OCI-LY3 (cell line): ENCODE data around the gene ATXN7L2.

Experiments
- H2AFZ ChIP-seq: fragments of 200-600, 300-600 bp; shearing (Covaris generic); 2 replicates; pipeline ENCODE4 v1.6.0; 2014; ENCODE audit warnings: antibody characterized with exemption, low read depth, low read length
- H3K27ac ChIP-seq: fragments of 200-600, 300-600 bp; sonication (generic); 2 replicates; pipeline ENCODE4 v1.5.1; 2014; ENCODE audit warnings: mild to moderate bottlenecking, low read length, moderate library complexity, mixed read lengths
- H3K27me3 ChIP-seq: fragments of 200-600, 300-600 bp; sonication (generic); 2 replicates; pipeline ENCODE4 v1.6.1; 2014; ENCODE audit warnings: low read depth, low read length, mixed read lengths
- H3K36me3 ChIP-seq: fragments of 200-600, 300-600 bp; sonication (generic); replicated peaks from 2 replicates; pipeline ENCODE3; 2014; ENCODE audit warnings: low read depth, low read length, mixed read lengths
- H3K4me1 ChIP-seq: fragments of 300-600, 200-600 bp; sonication (generic); 2 replicates; pipeline ENCODE4 v1.6.1; 2014; ENCODE audit warnings: low read length, mixed read lengths
- H3K4me2 ChIP-seq: fragments of 200-600, 300-600 bp; sonication (generic); 2 replicates; pipeline ENCODE4 v1.6.1; 2014; ENCODE audit warnings: low read length, mixed read lengths
- H3K4me3 ChIP-seq: fragments of 300-600, 200-600 bp; sonication (generic); 2 replicates; pipeline ENCODE4 v1.5.1; 2014; ENCODE audit warnings: antibody characterized with exemption, mild to moderate bottlenecking, low read length, moderate library complexity
- H3K79me2 ChIP-seq: fragments of 300-600, 200-600 bp; shearing (Covaris generic); 2 replicates; pipeline ENCODE4 v1.6.1; 2014; ENCODE audit warnings: mild to moderate bottlenecking, low read length, mixed read lengths
- H3K9ac ChIP-seq: fragments of 300-600, 200-600 bp; shearing (Covaris generic); 2 replicates; pipeline ENCODE4 v1.6.0; 2014; ENCODE audit warnings: mild to moderate bottlenecking, low read length, moderate library complexity
- H3K9me3 ChIP-seq: fragments of 200-600, 300-600 bp; shearing (Covaris generic); 2 replicates; pipeline ENCODE4 v1.6.1; 2014; ENCODE audit warnings: low read length, mixed read lengths; ENCODE audit not compliant: insufficient read depth
- H4K20me1 ChIP-seq: fragments of 200-600, 300-600 bp; sonication (generic); 2 replicates; pipeline ENCODE4 v1.6.1; 2016; ENCODE audit warnings: low read length, mixed read lengths; ENCODE audit not compliant: insufficient read depth
- CTCF ChIP-seq: fragments of 200-600, 300-600 bp; sonication (generic); IDR thresholded peaks from 2 replicates; pipeline ENCODE4 v1.5.1; 2014; ENCODE audit warnings: antibody characterized with exemption, low read length, low read depth
- EZH2phosphoT487 ChIP-seq: fragments of 200-600 bp; shearing (Covaris generic); IDR thresholded peaks from 2 replicates; pipeline ENCODE4 v1.6.1; 2018; ENCODE audit warnings: antibody characterized with exemption, mixed run types, low read depth

Gene ATXN7L2

DNA sequence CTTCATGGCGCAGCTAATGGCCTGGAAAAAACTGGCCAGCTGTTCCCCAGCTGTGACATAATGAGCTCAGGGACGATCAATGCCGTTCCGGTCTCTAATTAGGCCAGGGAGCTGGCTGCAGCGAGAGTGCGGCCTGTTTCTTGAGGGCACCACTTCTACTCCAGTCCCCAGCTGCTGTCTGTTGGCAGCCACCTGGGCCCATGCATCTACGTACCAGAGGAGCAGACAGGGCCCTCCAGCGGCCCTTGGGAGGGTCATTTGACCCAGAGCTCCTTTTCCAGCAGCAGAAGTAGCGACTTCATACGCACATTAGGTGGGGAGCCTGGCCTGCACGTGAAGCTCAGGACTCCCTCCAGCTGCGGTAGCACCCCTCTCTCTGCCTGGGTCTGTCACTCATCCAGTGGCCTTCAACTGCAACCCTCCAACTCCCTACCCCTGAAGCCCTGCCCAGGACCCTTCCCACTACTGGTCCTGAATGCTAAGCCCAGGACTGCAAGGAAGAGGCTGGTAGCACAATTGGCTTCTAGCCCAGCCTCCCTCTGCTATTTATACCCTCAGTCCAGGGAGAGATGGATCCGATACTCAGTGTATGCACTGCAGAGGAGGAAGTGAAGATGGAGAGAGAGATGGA is 46.9 kb downstream of the ATXN7L2 start:
- no peak for TF ChIP-seq CTCF
- no peak for TF ChIP-seq EZH2phosphoT487
- H3K4me2 ChIP-seq = no peak overlapping the region
- H3K4me1 ChIP-seq = peaks cover 59% of the 10 kb centered on the region
- no peak overlapping the region for H2AFZ ChIP-seq
- no peaks in the 10 kb centered on the region for H3K27me3 ChIP-seq
- H3K9me3 ChIP-seq = no peaks in the 10 kb centered on the region
- H3K27ac ChIP-seq = no peak overlapping the region
- H3K4me3 ChIP-seq = no peak overlapping the region
- H3K9ac ChIP-seq = no peak overlapping the region
- no peaks in the 10 kb centered on the region for H4K20me1 ChIP-seq
- H3K79me2 ChIP-seq = no peaks in the 10 kb centered on the region
- H3K36me3 ChIP-seq = no peaks in the 10 kb centered on the region

DNA sequence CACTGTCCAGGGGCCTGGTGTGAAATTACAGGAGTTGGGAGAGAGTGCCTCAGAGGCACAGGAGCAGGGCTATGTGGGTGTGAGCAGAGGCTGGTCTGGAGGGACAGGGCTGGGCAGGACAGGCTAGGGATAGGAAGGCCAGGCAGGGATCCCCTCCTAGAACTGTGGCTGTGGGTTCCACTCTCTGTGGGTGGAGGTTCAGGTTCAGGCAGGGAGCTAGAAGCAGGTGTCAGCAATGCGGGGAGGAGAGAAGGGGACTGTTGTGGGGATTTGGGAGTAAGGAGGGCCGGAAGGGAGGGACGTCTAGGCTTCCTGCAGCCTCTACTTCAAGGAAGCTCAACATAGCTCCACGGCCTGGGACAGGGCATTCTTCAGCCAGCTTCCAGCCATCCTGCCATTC is 47.7 kb downstream of the ATXN7L2 start:
- no peak overlapping the region for H3K27ac ChIP-seq
- no peaks in the 10 kb centered on the region for H3K36me3 ChIP-seq
- H3K9ac ChIP-seq = peak overlapping the region; percentile 48; the same call in 1 of the 2 replicates
- peak overlapping the region; percentile 90; the same call in 1 of the 2 replicates for H3K4me2 ChIP-seq
- H3K79me2 ChIP-seq = no peaks in the 10 kb centered on the region
- peaks cover 51% of the 10 kb centered on the region for H3K4me1 ChIP-seq
- no peak for TF ChIP-seq EZH2phosphoT487
- no peak for TF ChIP-seq CTCF
- H3K27me3 ChIP-seq = no peaks in the 10 kb centered on the region
- no peak overlapping the region for H3K4me3 ChIP-seq
- H2AFZ ChIP-seq = no peak overlapping the region
- H4K20me1 ChIP-seq = no peaks in the 10 kb centered on the region
- no peaks in the 10 kb centered on the region for H3K9me3 ChIP-seq

GRCh38 chr1:109531826-109532364 is 48.2 kb downstream of the ATXN7L2 start:
- Histone ChIP-seq H3K27ac (no peak overlapping the region), H3K4me3 (peak overlapping the region; percentile 74), H3K9ac (peak overlapping the region; percentile 48; the same call in 1 of the 2 replicates), H3K27me3 (no peaks in the 10 kb centered on the region), H3K9me3 (no peaks in the 10 kb centered on the region), H3K36me3 (no peaks in the 10 kb centered on the region), H3K4me2 (peak overlapping the region; percentile 90), H3K79me2 (no peaks in the 10 kb centered on the region), H3K4me1 (peaks cover 46% of the 10 kb centered on the region), H4K20me1 (no peaks in the 10 kb centered on the region), H2AFZ (peak overlapping the region; percentile 76)
- no peak for TF ChIP-seq CTCF
- no peak for TF ChIP-seq EZH2phosphoT487

DNA sequence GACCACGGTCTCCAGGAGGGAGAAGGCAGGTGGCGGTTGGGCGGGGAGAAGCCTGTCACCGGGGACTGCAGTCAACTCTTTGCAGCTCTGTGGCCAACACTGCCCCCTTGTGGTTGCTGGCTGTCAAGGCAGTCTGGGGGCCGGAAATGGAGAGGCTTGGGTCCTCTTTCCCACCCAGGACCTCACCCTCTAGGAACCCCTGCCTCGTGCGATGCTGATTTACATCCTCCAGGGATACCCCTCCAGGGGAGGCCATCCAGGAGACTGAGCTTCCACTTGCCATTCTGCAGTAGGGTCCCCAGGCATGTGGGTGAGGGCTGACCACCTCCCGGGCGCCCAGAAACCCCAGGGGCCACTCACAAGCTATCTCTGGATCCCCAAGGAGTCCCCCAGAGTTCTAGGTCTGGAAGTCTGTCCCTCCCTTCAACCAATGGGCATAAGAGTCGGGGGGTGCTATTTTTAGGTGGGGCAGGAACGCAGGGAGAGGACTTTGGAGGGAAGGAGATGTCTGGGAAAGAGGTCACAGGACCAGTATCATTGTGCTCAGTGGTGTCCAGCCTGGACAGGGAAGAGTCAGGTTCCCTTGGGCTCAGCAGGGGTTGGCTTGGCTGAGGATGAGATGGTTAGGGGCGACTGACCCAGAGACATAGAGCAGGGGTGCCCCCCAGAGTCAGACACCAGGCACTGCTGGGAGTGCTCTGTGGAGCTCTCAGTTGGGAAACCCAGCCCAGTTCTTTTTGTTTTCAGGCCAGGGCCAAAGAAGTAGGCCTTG is 48.8 kb downstream of the ATXN7L2 start:
- peak overlapping the region; percentile 76 for H3K9ac ChIP-seq
- TF ChIP-seq CTCF = peak; percentile 70
- TF ChIP-seq EZH2phosphoT487 = no peak
- H3K79me2 ChIP-seq = no peaks in the 10 kb centered on the region
- H4K20me1 ChIP-seq = no peaks in the 10 kb centered on the region
- no peaks in the 10 kb centered on the region for H3K9me3 ChIP-seq
- H3K4me2 ChIP-seq = peak overlapping the region; percentile 90
- H3K36me3 ChIP-seq = no peaks in the 10 kb centered on the region
- peaks cover 44% of the 10 kb centered on the region for H3K4me1 ChIP-seq
- H3K27ac ChIP-seq = peak overlapping the region; percentile 61
- peak overlapping the region; percentile 96 for H2AFZ ChIP-seq
- H3K4me3 ChIP-seq = peak overlapping the region; percentile 74
- H3K27me3 ChIP-seq = no peaks in the 10 kb centered on the region
